Testis (tissue), 2 donors: ENCODE measurements around the gene IRS1.

Experiments
- POLR2A ChIP-seq: fragments of 450-650 bp; IDR thresholded peaks from one replicate; pipeline ENCODE4 v1.6.1; 2017; ENCODE audit warnings: antibody characterized with exemption, mild to moderate bottlenecking, moderate library complexity
- TF ChIP-seq, protein P1 (sequence below), 3 experiments: fragments of 450-650 bp in 2 of 3; fragments of 200-600 bp in 1 of 3; sonication (generic) in 1 of 3; IDR thresholded peaks; one replicate each; pipeline ENCODE4 v1.5.1; 2016 to 2019; ENCODE audit warnings: antibody characterized with exemption in 3 of 3, mild to moderate bottlenecking in 2 of 3, moderate library complexity in 1 of 3

DNA sequence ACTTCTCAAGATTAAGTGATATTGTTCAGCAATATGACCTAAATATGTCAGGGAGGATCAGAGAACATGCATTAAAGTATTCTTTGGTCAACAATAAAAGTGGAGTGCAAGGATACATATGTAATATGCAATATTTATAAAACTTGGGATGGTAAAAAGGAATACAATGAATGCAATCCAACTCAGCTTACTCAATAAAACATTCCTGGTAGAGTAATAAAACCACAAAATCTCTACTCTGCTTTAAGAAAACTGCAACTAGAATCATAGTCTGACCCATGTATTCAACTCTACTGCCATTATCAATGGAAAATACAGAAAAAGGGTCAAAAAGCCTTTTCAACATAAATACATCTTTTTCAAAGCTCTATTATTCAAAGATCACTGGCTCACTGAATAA, 11.6 kb downstream of the IRS1 start:
- TF ChIP-seq, protein P1, sequence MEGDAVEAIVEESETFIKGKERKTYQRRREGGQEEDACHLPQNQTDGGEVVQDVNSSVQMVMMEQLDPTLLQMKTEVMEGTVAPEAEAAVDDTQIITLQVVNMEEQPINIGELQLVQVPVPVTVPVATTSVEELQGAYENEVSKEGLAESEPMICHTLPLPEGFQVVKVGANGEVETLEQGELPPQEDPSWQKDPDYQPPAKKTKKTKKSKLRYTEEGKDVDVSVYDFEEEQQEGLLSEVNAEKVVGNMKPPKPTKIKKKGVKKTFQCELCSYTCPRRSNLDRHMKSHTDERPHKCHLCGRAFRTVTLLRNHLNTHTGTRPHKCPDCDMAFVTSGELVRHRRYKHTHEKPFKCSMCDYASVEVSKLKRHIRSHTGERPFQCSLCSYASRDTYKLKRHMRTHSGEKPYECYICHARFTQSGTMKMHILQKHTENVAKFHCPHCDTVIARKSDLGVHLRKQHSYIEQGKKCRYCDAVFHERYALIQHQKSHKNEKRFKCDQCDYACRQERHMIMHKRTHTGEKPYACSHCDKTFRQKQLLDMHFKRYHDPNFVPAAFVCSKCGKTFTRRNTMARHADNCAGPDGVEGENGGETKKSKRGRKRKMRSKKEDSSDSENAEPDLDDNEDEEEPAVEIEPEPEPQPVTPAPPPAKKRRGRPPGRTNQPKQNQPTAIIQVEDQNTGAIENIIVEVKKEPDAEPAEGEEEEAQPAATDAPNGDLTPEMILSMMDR (IDR thresholded peaks at IDR 0.05), result no peak
- TF ChIP-seq POLR2A, result no peak
